ENCODE measurements around the gene TAOK1.
"Not testable (repeated sequence)": the region's sequence is repeated elsewhere in the genome, so short reads cannot be mapped to it uniquely, and the experiment has no call there.

TAOK1 gene

GRCh38 chr17:29549177-29549923 lies 159.2 kb downstream of the TAOK1 start:
- no peak for DNase-seq (ENCODE audit: low spot score)

GRCh38 chr17:29555840-29556239 lies 165.7 kb downstream of the TAOK1 start:
- DNase-seq (ENCODE audit: low spot score), result no peak

- no peak for DNase-seq (ENCODE audit: low spot score)
These were observed 167.0 kb downstream of the TAOK1 start for GRCh38 chr17:29557085-29557738.

GRCh38 chr17:29557739-29558116 lies 167.6 kb downstream of the TAOK1 start:
- no peak for DNase-seq (ENCODE audit: low spot score)

GRCh38 chr17:29558139-29558538 lies 168.0 kb downstream of the TAOK1 start:
- not testable (repeated sequence) for DNase-seq (ENCODE audit: low spot score)

GRCh38 chr17:29559640-29560039 lies 169.5 kb downstream of the TAOK1 start:
- no peak for DNase-seq (ENCODE audit: low spot score)

- peak; percentile 61 for DNase-seq (ENCODE audit: low spot score)
These were observed 170.2 kb downstream of the TAOK1 start for GRCh38 chr17:29560316-29560715.

GRCh38 chr17:29561554-29562517 lies 171.7 kb downstream of the TAOK1 start:
- no peak for DNase-seq (ENCODE audit: low spot score)

GRCh38 chr17:29562615-29563014 lies 172.5 kb downstream of the TAOK1 start:
- no peak for DNase-seq (ENCODE audit: low spot score)

GRCh38 chr17:29563816-29564215 lies 173.7 kb downstream of the TAOK1 start:
- peak; percentile 61 for DNase-seq (ENCODE audit: low spot score)

GRCh38 chr17:29565643-29566472 lies 175.7 kb downstream of the TAOK1 start:
- peak; percentile 52 for DNase-seq (ENCODE audit: low spot score)

GRCh38 chr17:29566473-29567303 lies 176.5 kb downstream of the TAOK1 start, which contains the start of gene ABHD15:
TSS of gene ABHD15 (minus strand) at chr17:29567037. CDS start at chr17:29566966, 71 bp downstream.
- DNase-seq (ENCODE audit: low spot score), result peak; percentile 77

- peak; percentile 62 for DNase-seq (ENCODE audit: low spot score)
These were observed 177.1 kb downstream of the TAOK1 start for GRCh38 chr17:29567304-29567553.

GRCh38 chr17:29567554-29568330 lies 177.6 kb downstream of the TAOK1 start:
- DNase-seq (ENCODE audit: low spot score), result peak; percentile 87

- peak; percentile 91 for DNase-seq (ENCODE audit: low spot score)
These were observed 178.4 kb downstream of the TAOK1 start, which contains the start of gene TP53I13 for GRCh38 chr17:29568331-29569244. TSS of gene TP53I13 (plus strand) at chr17:29568701. CDS start at chr17:29568759, 58 bp downstream.

- DNase-seq (ENCODE audit: low spot score), result no peak
These were observed 179.2 kb downstream of the TAOK1 start for GRCh38 chr17:29569245-29569950.

- no peak for DNase-seq (ENCODE audit: low spot score)
These were observed 180.4 kb downstream of the TAOK1 start for GRCh38 chr17:29570521-29570920.

- no peak for DNase-seq (ENCODE audit: low spot score)
These were observed 181.3 kb downstream of the TAOK1 start for GRCh38 chr17:29571486-29571882.

Data from germinal center (tissue), 1 donor.